ENCODE measurements around the gene FAM50A.

- TF ChIP-seq CTCF (IDR thresholded peaks at IDR 0.05) (no peak), POLR2A (IDR thresholded peaks at IDR 0.05) (no peak)
These were observed 40.1 kb upstream of the FAM50A start for GRCh38 chrX:154403858-154404257.

Measured in heart left ventricle (tissue), 13 donors.